ENCODE measurements around the gene MDH2.

The MDH2 gene

DNA sequence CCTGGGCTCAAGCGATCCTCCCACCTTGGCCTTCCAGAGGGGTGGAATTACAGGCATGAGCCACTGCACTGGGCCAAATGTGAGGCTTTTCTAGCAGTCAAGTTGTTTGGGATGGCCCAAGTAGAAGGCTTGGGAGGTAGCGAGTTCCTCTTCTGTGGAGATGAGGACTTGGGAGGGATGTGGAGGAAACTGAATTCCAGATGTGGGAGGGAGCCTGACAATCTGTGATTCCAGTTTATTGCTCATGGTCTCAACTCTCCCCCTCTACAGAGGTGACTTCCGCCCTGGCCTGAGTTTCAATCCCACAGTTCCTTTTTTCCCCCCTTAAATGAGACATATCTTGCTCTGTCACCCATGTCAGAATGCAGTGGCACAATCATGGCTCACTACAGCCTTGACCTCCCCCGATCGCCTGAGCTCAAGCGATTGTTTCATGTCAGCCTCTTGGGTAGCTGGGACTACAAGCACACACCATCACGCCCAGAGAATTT is 3.5 kb upstream of the MDH2 start:
- H3K79me2 ChIP-seq (ENCODE audit: control insufficient read depth, low read length): peaks cover 86% of the 10 kb centered on the region
- TF ChIP-seq, protein P1, sequence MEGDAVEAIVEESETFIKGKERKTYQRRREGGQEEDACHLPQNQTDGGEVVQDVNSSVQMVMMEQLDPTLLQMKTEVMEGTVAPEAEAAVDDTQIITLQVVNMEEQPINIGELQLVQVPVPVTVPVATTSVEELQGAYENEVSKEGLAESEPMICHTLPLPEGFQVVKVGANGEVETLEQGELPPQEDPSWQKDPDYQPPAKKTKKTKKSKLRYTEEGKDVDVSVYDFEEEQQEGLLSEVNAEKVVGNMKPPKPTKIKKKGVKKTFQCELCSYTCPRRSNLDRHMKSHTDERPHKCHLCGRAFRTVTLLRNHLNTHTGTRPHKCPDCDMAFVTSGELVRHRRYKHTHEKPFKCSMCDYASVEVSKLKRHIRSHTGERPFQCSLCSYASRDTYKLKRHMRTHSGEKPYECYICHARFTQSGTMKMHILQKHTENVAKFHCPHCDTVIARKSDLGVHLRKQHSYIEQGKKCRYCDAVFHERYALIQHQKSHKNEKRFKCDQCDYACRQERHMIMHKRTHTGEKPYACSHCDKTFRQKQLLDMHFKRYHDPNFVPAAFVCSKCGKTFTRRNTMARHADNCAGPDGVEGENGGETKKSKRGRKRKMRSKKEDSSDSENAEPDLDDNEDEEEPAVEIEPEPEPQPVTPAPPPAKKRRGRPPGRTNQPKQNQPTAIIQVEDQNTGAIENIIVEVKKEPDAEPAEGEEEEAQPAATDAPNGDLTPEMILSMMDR (IDR thresholded peaks at IDR 0.05; ENCODE audit: low read depth, low read length, poor library complexity, severe bottlenecking): no peak
- TF ChIP-seq EZH2phosphoT487 (IDR thresholded peaks at IDR 0.05; ENCODE audit: borderline replicate concordance, low read length): no peak
- no peaks in the 10 kb centered on the region for H3K9me3 ChIP-seq (ENCODE audit: control insufficient read depth, insufficient read depth, low read length)
- no peak overlapping the region for H3K4me3 ChIP-seq (ENCODE audit: low read length)
- no peaks in the 10 kb centered on the region for H3K9me2 ChIP-seq (replicated peaks; ENCODE audit: control insufficient read depth, low read length)
- H3K36me3 ChIP-seq (ENCODE audit: control insufficient read depth, low read length): peaks cover 51% of the 10 kb centered on the region
- H3K4me2 ChIP-seq (ENCODE audit: low read length): no peak overlapping the region
- no peaks in the 10 kb centered on the region for H3K27me3 ChIP-seq (ENCODE audit: control insufficient read depth, low read length)
- no peaks in the 10 kb centered on the region for H3F3A ChIP-seq (ENCODE audit: control insufficient read depth, insufficient read depth)
- peaks cover 25% of the 10 kb centered on the region for H3K4me1 ChIP-seq (ENCODE audit: control insufficient read depth, low read length)
- peaks cover 15% of the 10 kb centered on the region for H4K20me1 ChIP-seq (ENCODE audit: control insufficient read depth, insufficient read depth, low read depth, low read length)
- no peak overlapping the region for H3K27ac ChIP-seq (ENCODE audit: low read depth, low read length)

- Histone ChIP-seq H3K9me3 (ENCODE audit: control insufficient read depth, insufficient read depth, low read length) (no peaks in the 10 kb centered on the region), H3K79me2 (ENCODE audit: control insufficient read depth, low read length) (peaks cover 98% of the 10 kb centered on the region), H3K27ac (ENCODE audit: low read depth, low read length) (peak overlapping the region; percentile 77), H3K4me3 (ENCODE audit: low read length) (peak overlapping the region; percentile 86), H3K9me2 (replicated peaks; ENCODE audit: control insufficient read depth, low read length) (no peaks in the 10 kb centered on the region), H4K20me1 (ENCODE audit: control insufficient read depth, insufficient read depth, low read depth, low read length) (peaks cover 16% of the 10 kb centered on the region; the same call in 1 of the 2 replicates), H3F3A (ENCODE audit: control insufficient read depth, insufficient read depth) (no peaks in the 10 kb centered on the region), H3K36me3 (ENCODE audit: control insufficient read depth, low read length) (peaks cover 63% of the 10 kb centered on the region), H3K4me1 (ENCODE audit: control insufficient read depth, low read length) (peaks cover 36% of the 10 kb centered on the region), H3K4me2 (ENCODE audit: low read length) (peak overlapping the region; percentile 80), H3K27me3 (ENCODE audit: control insufficient read depth, low read length) (no peaks in the 10 kb centered on the region)
- no peak for TF ChIP-seq EZH2phosphoT487 (IDR thresholded peaks at IDR 0.05; ENCODE audit: borderline replicate concordance, low read length)
- TF ChIP-seq, protein P1 (IDR thresholded peaks at IDR 0.05; ENCODE audit: low read depth, low read length, poor library complexity, severe bottlenecking): no peak
These were observed 548 bp upstream of the MDH2 start for GRCh38 chr7:76047305-76047810.

DNA sequence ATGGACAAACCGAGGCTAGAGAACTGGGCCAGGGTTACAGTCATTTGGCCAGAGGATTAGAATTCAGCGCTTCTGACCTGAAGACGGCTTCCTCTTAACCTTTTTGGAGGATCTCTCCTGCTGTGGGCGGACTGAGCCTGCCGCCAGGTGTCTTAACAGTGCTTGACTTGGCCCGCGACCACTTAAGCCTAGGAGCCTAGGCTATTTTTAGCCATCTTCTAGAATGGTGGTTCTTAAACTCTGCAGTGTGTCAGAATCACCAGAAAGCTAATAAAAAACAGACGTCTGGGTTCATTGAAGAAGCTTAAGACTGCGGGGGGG is 722 bp downstream of the MDH2 start:
- Histone ChIP-seq H3K9me3 (ENCODE audit: control insufficient read depth, insufficient read depth, low read length) (no peaks in the 10 kb centered on the region), H4K20me1 (ENCODE audit: control insufficient read depth, insufficient read depth, low read depth, low read length) (peaks cover 16% of the 10 kb centered on the region; the same call in 1 of the 2 replicates), H3K36me3 (ENCODE audit: control insufficient read depth, low read length) (peaks cover 75% of the 10 kb centered on the region), H3K27ac (ENCODE audit: low read depth, low read length) (peak overlapping the region; percentile 77), H3K79me2 (ENCODE audit: control insufficient read depth, low read length) (peaks cover 100% of the 10 kb centered on the region), H3K4me3 (ENCODE audit: low read length) (peak overlapping the region; percentile 86), H3K4me1 (ENCODE audit: control insufficient read depth, low read length) (peaks cover 40% of the 10 kb centered on the region), H3K4me2 (ENCODE audit: low read length) (peak overlapping the region; percentile 80), H3F3A (ENCODE audit: control insufficient read depth, insufficient read depth) (no peaks in the 10 kb centered on the region), H3K27me3 (ENCODE audit: control insufficient read depth, low read length) (no peaks in the 10 kb centered on the region), H3K9me2 (replicated peaks; ENCODE audit: control insufficient read depth, low read length) (no peaks in the 10 kb centered on the region)
- TF ChIP-seq EZH2phosphoT487 (IDR thresholded peaks at IDR 0.05; ENCODE audit: borderline replicate concordance, low read length): no peak
- TF ChIP-seq, protein P1 (IDR thresholded peaks at IDR 0.05; ENCODE audit: low read depth, low read length, poor library complexity, severe bottlenecking): peak; percentile 37

Measured in DOHH2 (cell line).